Small intestine (tissue), 7 donors: ENCODE results near the gene GSX2. TPM values are rescaled to one million over a fixed set of nuclear protein-coding genes. Genes with fewer than 3 reads are reported as not detected.
"Not testable (repeated sequence)": the region's sequence is repeated elsewhere in the genome, so short reads cannot be mapped to it uniquely, and the experiment has no call there.

Experiments
- DNase-seq, 2 donors: peaks; one replicate each; pipeline versions ENCODE4 v3.0.0 to v3.0.0-alpha.2; 2013
- FAIRE-seq: peaks from 2 replicates; lab custom pipeline; 2012; peaks lifted over from hg19 to GRCh38; lab: Jason Lieb, UNC
- H3K27ac ChIP-seq, 3 donors: one replicate each; pipeline ENCODE4 v1.5.1; 2013; ENCODE audit warnings: low read length in 2 of 3, mild to moderate bottlenecking in 2 of 3, control low read depth in 1 of 3, inconsistent platforms in 1 of 3, low read depth in 1 of 3, moderate library complexity in 1 of 3
- H3K27me3 ChIP-seq, 3 donors: one replicate each; pipeline ENCODE4 v1.6.1; 2013; ENCODE audit warnings: low read length in 3 of 3, inconsistent platforms in 1 of 3; ENCODE audit not compliant: control insufficient read depth in 3 of 3, insufficient read depth in 3 of 3
- H3K36me3 ChIP-seq, 3 donors: one replicate each; pipeline ENCODE4 v1.6.1; 2013; ENCODE audit warnings: low read length in 3 of 3, inconsistent platforms in 1 of 3, low read depth in 1 of 3, mild to moderate bottlenecking in 1 of 3, moderate library complexity in 1 of 3; ENCODE audit not compliant: control insufficient read depth in 3 of 3, insufficient read depth in 2 of 3
- H3K4me1 ChIP-seq, 3 donors: one replicate each; pipeline ENCODE4 v1.6.1; 2013; ENCODE audit warnings: low read length in 2 of 3, inconsistent platforms in 1 of 3, low read depth in 1 of 3, mild to moderate bottlenecking in 1 of 3, moderate library complexity in 1 of 3; ENCODE audit not compliant: control insufficient read depth in 3 of 3, insufficient read depth in 2 of 3
- H3K4me3 ChIP-seq, 3 donors: one replicate each; pipeline ENCODE4 v1.5.1; 2013; ENCODE audit warnings: low read length in 3 of 3, control low read depth in 1 of 3, inconsistent platforms in 1 of 3, low read depth in 1 of 3, mild to moderate bottlenecking in 1 of 3, moderate library complexity in 1 of 3
- H3K9me3 ChIP-seq, 2 donors: one replicate each; pipeline ENCODE4 v1.6.1; 2013; ENCODE audit warnings: low read depth in 1 of 2, low read length in 1 of 2; ENCODE audit not compliant: control insufficient read depth in 2 of 2, insufficient read depth in 1 of 2
- WGBS, 3 donors: extraction: QIAGEN DNeasy Blood & Tissue Kit; methylation state at CpG; one replicate each; pipeline ENCODE4 v1.1.7; 2013; 5-methylcytosine and 5-hydroxymethylcytosine counted together
- polyA plus RNA-seq, 4 donors: library from polyadenylated mRNA; stranded (reverse) in 3 of 4; unstranded in 1 of 4; fragments of 200-250 nt in 3 of 4; fragments of 120-200 nt in 1 of 4; gene quantifications; one replicate each; pipeline versions ENCODE4 v1.2.1 to v1.2.3, GENCODE V29; 2013
- donor health status: healthy with polysubstance abuse.
- donor health status: control.
- donor health status: control.
- donor health status: Bipolar disorder and iron deficiency.
- donor health status: healthy.

The GSX2 gene
- polyA plus RNA-seq, 4 donors, result not detected

GRCh38 chr4:54127660-54128059, 27.7 kb downstream of the GSX2 start:
- Histone ChIP-seq H3K4me1 (no peaks in the 10 kb centered on the region), H3K27ac (no peak overlapping the region), H3K4me3 (no peak overlapping the region), H3K9me3 (no peaks in the 10 kb centered on the region), H3K27me3 (no peaks in the 10 kb centered on the region), H3K36me3 (no peaks in the 10 kb centered on the region)
- 92 to 96% (median 94%) methylated on average over 1 of the region's 1 CpG for WGBS, 3 donors
- DNase-seq, result no peak
- no peak for FAIRE-seq

- 84 to 98% (median 94%) methylated on average over 2 of the region's 2 CpGs for WGBS, 3 donors
- H3K27me3 ChIP-seq, H3K4me3 ChIP-seq, H3K9me3 ChIP-seq, H3K27ac ChIP-seq, DNase-seq, FAIRE-seq, H3K36me3 ChIP-seq, H3K4me1 ChIP-seq: not testable (repeated sequence)
Observed at GRCh38 chr4:54128694-54129093, 28.7 kb downstream of the GSX2 start.

GRCh38 chr4:54139332-54139731, 39.4 kb downstream of the GSX2 start:
- DNase-seq (no peak), FAIRE-seq (no peak)
- 48 to 56% (median 54%) methylated on average over 4 of the region's 4 CpGs for WGBS, 3 donors
- Histone ChIP-seq H3K4me3 (no peak overlapping the region), H3K27ac (no peak overlapping the region), H3K4me1 (no peaks in the 10 kb centered on the region), H3K36me3 (no peaks in the 10 kb centered on the region), H3K27me3 (no peaks in the 10 kb centered on the region), H3K9me3 (no peaks in the 10 kb centered on the region)

GRCh38 chr4:54140287-54140686, 40.3 kb downstream of the GSX2 start:
- Histone ChIP-seq H3K27ac (no peak overlapping the region), H3K4me1 (no peaks in the 10 kb centered on the region), H3K27me3 (no peaks in the 10 kb centered on the region), H3K36me3 (no peaks in the 10 kb centered on the region), H3K9me3 (no peaks in the 10 kb centered on the region), H3K4me3 (no peak overlapping the region)
- WGBS, 3 donors, result 63 to 95% (median 88%) methylated on average over 1 of the region's 1 CpG
- FAIRE-seq (no peak), DNase-seq (no peak)

GRCh38 chr4:54144199-54144598, 44.2 kb downstream of the GSX2 start:
- peaks cover 0 to 5% of the 10 kb centered on the region in 2 donors for H3K9me3 ChIP-seq
- no peaks in the 10 kb centered on the region for H3K4me1 ChIP-seq
- H3K27me3 ChIP-seq, result no peaks in the 10 kb centered on the region
- DNase-seq (no peak), FAIRE-seq (no peak)
- 14 to 63% (median 44%) methylated on average over 2 of the region's 2 CpGs for WGBS, 3 donors
- no peaks in the 10 kb centered on the region for H3K36me3 ChIP-seq
- H3K27ac ChIP-seq, result no peak overlapping the region
- H3K4me3 ChIP-seq, result no peak overlapping the region

- H3K27me3 ChIP-seq, result no peaks in the 10 kb centered on the region
- H3K9me3 ChIP-seq, result peaks cover 0 to 5% of the 10 kb centered on the region in 2 donors
- no peaks in the 10 kb centered on the region for H3K36me3 ChIP-seq
- H3K27ac ChIP-seq, result no peak overlapping the region
- no peak overlapping the region for H3K4me3 ChIP-seq
- FAIRE-seq (no peak), DNase-seq (peak; percentile 11 to 39)
- H3K4me1 ChIP-seq, result no peaks in the 10 kb centered on the region
- WGBS, 3 donors, result 18 to 62% (median 31%) methylated on average over 5 of the region's 5 CpGs
Observed at GRCh38 chr4:54144661-54145171, 44.8 kb downstream of the GSX2 start.

- Histone ChIP-seq H3K4me3 (no peak overlapping the region), H3K9me3 (peaks cover 0 to 5% of the 10 kb centered on the region in 2 donors), H3K27ac (no peak overlapping the region), H3K4me1 (no peaks in the 10 kb centered on the region), H3K36me3 (no peaks in the 10 kb centered on the region), H3K27me3 (peaks cover 0 to 4% (median 0%) of the 10 kb centered on the region in 3 donors)
- FAIRE-seq (no peak), DNase-seq (no peak)
- WGBS, 3 donors, result 15 to 67% (median 42%) methylated on average over 4 of the region's 4 CpGs
Observed at GRCh38 chr4:54146139-54146538, 46.2 kb downstream of the GSX2 start.

- no peak overlapping the region for H3K27ac ChIP-seq
- no peak for FAIRE-seq
- no peak for DNase-seq
- no peaks in the 10 kb centered on the region for H3K36me3 ChIP-seq
- peaks cover 0 to 4% (median 0%) of the 10 kb centered on the region in 3 donors for H3K27me3 ChIP-seq
- no peaks in the 10 kb centered on the region for H3K4me1 ChIP-seq
- peaks cover 0 to 5% of the 10 kb centered on the region in 2 donors for H3K9me3 ChIP-seq
- H3K4me3 ChIP-seq, result no peak overlapping the region
- WGBS, 3 donors, result 70 to 74% (median 70%) methylated on average over 31 to 46 of the region's 46 CpGs
Observed at GRCh38 chr4:54149323-54149722, 49.4 kb downstream of the GSX2 start.
